B cell (primary cell): ENCODE results near the gene STK40. TPM values are rescaled to one million over a fixed set of nuclear protein-coding genes. Genes with fewer than 3 reads are reported as not detected.

Experiments
- ATAC-seq: fragments of 200-7000 bp; cut with Tn5 transposase; one replicate; pipeline ENCODE4 v1.10.0; 2021; ENCODE audit warnings: low read depth, mild to moderate bottlenecking, moderate number of reproducible peaks, moderate library complexity
- CTCF ChIA-PET: fragments of 350-600 bp; sonication (Branson Sonifier 250); formaldehyde crosslinking; loops from one replicate; lab custom pipeline; 2021; ENCODE audit warnings: antibody characterized with exemption, inconsistent platforms; lab: Charles Lee
- POLR2A ChIA-PET: fragments of 350-600 bp; sonication (Branson Sonifier 250); formaldehyde crosslinking; loops from one replicate; lab custom pipeline; 2021; ENCODE audit warnings: antibody characterized with exemption; lab: Charles Lee
- DNase-seq: peaks from one replicate; pipeline ENCODE4 v3.0.0; 2013
- H2AFZ ChIP-seq: 2 replicates; pipeline ENCODE4 v1.6.1; 2012; ENCODE audit warnings: mild to moderate bottlenecking, low read depth, low read length; ENCODE audit not compliant: insufficient read depth, poor library complexity, severe bottlenecking
- H3K27ac ChIP-seq, 2 donors: 1 replicate in 1 of 2; 2 replicates in 1 of 2; pipeline ENCODE4 v1.5.1; 2012 to 2013; ENCODE audit warnings: low read length in 2 of 2, mild to moderate bottlenecking in 2 of 2, moderate library complexity in 1 of 2
- H3K27me3 ChIP-seq, 4 experiments: fragments of 200-600 bp in 1 of 4; sonication (generic) in 1 of 4; replicated peaks in 1 of 4; 1 replicate in 2 of 4; 2 replicates in 2 of 4; pipeline versions ENCODE4 v1.6.1 to v1.7.0; 2013 to 2016; ENCODE audit warnings: low read length in 3 of 4, mild to moderate bottlenecking in 2 of 4, mixed read lengths in 1 of 4, moderate library complexity in 1 of 4; ENCODE audit not compliant: insufficient read depth in 4 of 4, control insufficient read depth in 3 of 4; ENCODE audit errors: control extremely low read depth in 1 of 4
- H3K36me3 ChIP-seq, 2 experiments: replicated peaks in 1 of 2; 1 replicate in 1 of 2; 2 replicates in 1 of 2; pipeline versions ENCODE4 v1.6.1 to v1.7.1; 2013; ENCODE audit warnings: low read length in 1 of 2; ENCODE audit not compliant: insufficient read depth in 2 of 2, control insufficient read depth in 1 of 2; ENCODE audit errors: control extremely low read depth in 1 of 2, extremely low read depth in 1 of 2
- H3K4me1 ChIP-seq, 2 donors: fragments of 200-600 bp in 1 of 2; sonication (generic) in 1 of 2; 1 replicate in 1 of 2; 2 replicates in 1 of 2; pipeline versions ENCODE4 v1.5.1 to v1.6.1; 2013 to 2017; ENCODE audit warnings: low read length in 2 of 2; ENCODE audit not compliant: control insufficient read depth in 2 of 2, insufficient read depth in 2 of 2
- H3K4me2 ChIP-seq: replicated peaks from 2 replicates; pipeline ENCODE3; 2012; ENCODE audit warnings: mild to moderate bottlenecking, low read depth, low read length; ENCODE audit not compliant: poor library complexity, severe bottlenecking
- H3K4me3 ChIP-seq, 5 experiments: fragments of 200-600 bp in 1 of 5; sonication (generic) in 1 of 5; 1 replicate in 3 of 5; 2 replicates in 2 of 5; pipeline versions ENCODE4 v1.5.1 to v1.7.0; 2011 to 2016; ENCODE audit warnings: low read length in 4 of 5, mild to moderate bottlenecking in 4 of 5, low read depth in 2 of 5, control low read depth in 1 of 5, moderate library complexity in 1 of 5; ENCODE audit not compliant: insufficient read depth in 1 of 5; ENCODE audit errors: control extremely low read depth in 1 of 5, extremely low read depth in 1 of 5
- H3K79me2 ChIP-seq: fragments of 200-600 bp; sonication (generic); one replicate; pipeline ENCODE4 v1.6.0; 2016; ENCODE audit warnings: low read length; ENCODE audit not compliant: control insufficient read depth, insufficient read depth
- H3K9ac ChIP-seq: fragments of 200-600 bp; sonication (generic); 2 replicates; pipeline ENCODE4 v1.6.1; 2017; ENCODE audit warnings: mild to moderate bottlenecking, low read length, moderate library complexity
- H3K9me3 ChIP-seq, 3 donors: one replicate each; pipeline versions ENCODE4 v1.6.1 to v1.7.1; 2013; ENCODE audit warnings: low read length in 2 of 3; ENCODE audit not compliant: control insufficient read depth in 2 of 3, insufficient read depth in 1 of 3; ENCODE audit errors: control extremely low read depth in 1 of 3
- H4K20me1 ChIP-seq: 2 replicates; pipeline ENCODE4 v1.6.0; 2012; ENCODE audit warnings: mild to moderate bottlenecking, low read length; ENCODE audit not compliant: insufficient read depth, control insufficient read depth, poor library complexity, severe bottlenecking
- H3K27ac Mint-ChIP-seq: one replicate; pipeline ENCODE4 v1.8.0; 2021; ENCODE audit warnings: mixed read lengths
- H3K27me3 Mint-ChIP-seq: one replicate; pipeline ENCODE4 v1.8.0; 2021; ENCODE audit warnings: mixed read lengths
- H3K4me1 Mint-ChIP-seq: one replicate; pipeline ENCODE4 v1.8.0; 2021; ENCODE audit warnings: mixed read lengths
- H3K4me3 Mint-ChIP-seq: one replicate; pipeline ENCODE4 v1.8.0; 2021; ENCODE audit warnings: mixed read lengths
- H3K9me3 Mint-ChIP-seq: one replicate; pipeline ENCODE4 v1.8.0; 2022; ENCODE audit warnings: mixed read lengths; ENCODE audit not compliant: insufficient read depth
- CTCF ChIP-seq: fragments of 200-600 bp; IDR thresholded peaks from one replicate; pipeline ENCODE4 v1.8.0; 2022; ENCODE audit warnings: antibody characterized with exemption, mild to moderate bottlenecking
- EZH2 ChIP-seq: IDR thresholded peaks from 2 replicates; pipeline ENCODE4 v1.6.1; 2012; ENCODE audit warnings: borderline replicate concordance, low read depth, mild to moderate bottlenecking, moderate library complexity, low read length; ENCODE audit not compliant: insufficient read depth, poor library complexity, severe bottlenecking
- WGBS: methylation state at CpG from one replicate; pipeline ENCODE4 v1.1.5; 2013; ENCODE audit warnings: missing lambda C conversion rate; ENCODE audit not compliant: insufficient coverage; 5-methylcytosine and 5-hydroxymethylcytosine counted together
- intact Hi-C: fragments of 100-400 bp; cut with micrococcal nuclease; formaldehyde crosslinking; loops from one replicate; pipeline ENCODE4 v1.10.0; 2022
- polyA plus RNA-seq: library from polyadenylated mRNA; depleted of rRNA; stranded (reverse); fragments of >200 nt; gene quantifications from 2 replicates; pipeline ENCODE4 v1.2.3, GENCODE V29; 2012
- total RNA-seq, 2 donors: library from RNA; stranded (reverse); fragments of 120-200 nt in 1 of 2; gene quantifications; 1 replicate in 1 of 2; 2 replicates in 1 of 2; pipeline versions ENCODE4 v1.2.3 to v1.2.4, GENCODE V29; 2013 to 2022

Gene STK40
- total and polyA plus RNA-seq, 2 donors (not counting 1 experiment from before 2014, with no cell fraction given) = 53.1 to 69.1 TPM

DNA sequence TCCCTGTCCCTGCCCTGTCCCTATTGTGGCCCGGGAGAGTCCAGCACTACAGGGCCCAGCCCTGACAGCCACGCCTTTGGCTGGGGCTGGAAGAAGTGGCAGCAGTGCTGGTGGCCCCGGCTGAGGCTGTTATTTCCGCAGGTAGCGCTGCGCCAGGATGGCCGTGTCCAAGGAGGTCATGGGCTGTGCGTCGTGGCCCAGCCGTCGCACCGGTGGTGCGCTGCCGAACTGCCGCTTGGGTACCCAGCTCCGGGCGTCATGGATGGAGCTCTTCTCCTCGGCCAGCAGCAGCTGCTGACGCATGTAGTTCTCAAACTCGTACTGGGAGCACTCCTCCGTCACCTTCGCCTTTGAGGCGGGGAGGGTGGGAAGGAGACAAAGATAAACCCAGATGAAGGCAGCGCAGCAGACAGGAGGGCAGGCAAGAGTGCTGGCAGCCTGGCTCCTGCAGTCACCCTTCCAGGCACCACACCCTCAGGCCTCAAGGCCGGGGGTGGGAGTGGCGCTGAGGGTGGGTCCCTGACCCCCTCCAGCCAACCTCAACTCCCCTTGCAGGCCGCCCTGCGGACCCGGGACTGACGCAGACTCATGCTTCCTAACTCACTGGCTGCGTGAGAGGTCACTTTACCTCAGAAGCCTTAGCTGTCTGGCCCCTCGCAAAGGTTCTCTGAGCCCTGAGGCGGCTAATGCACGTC is 44.0 kb downstream of the STK40 start:
- H3K4me3 ChIP-seq = no peak overlapping the region
- Mint-ChIP-seq H3K27ac (no peak overlapping the region), H3K9me3 (no peaks in the 10 kb centered on the region), H3K4me1 (peaks cover 10% of the 10 kb centered on the region), H3K27me3 (no peaks in the 10 kb centered on the region), H3K4me3 (no peak overlapping the region)
- H3K4me1 ChIP-seq = peaks cover 0 to 5% of the 10 kb centered on the region in 2 donors
- intact Hi-C loops = loop anchor here (1.0 to 2.0 kb wide), 2 partner anchors 27 to 79 kb away; no protein-coding TSS in a partner anchor
- no peaks in the 10 kb centered on the region for H3K9me3 ChIP-seq
- H3K79me2 ChIP-seq = no peaks in the 10 kb centered on the region
- no peaks in the 10 kb centered on the region for H3K27me3 ChIP-seq
- H3K9ac ChIP-seq = no peak overlapping the region
- H3K4me2 ChIP-seq = no peak overlapping the region
- no peak overlapping the region for H2AFZ ChIP-seq
- peaks cover 15% of the 10 kb centered on the region for H4K20me1 ChIP-seq
- POLR2A ChIA-PET = interaction anchor here (1.2 kb wide), 1 partner anchor 77 kb away, joined by 5 read pairs; no protein-coding TSS in a partner anchor
- peaks cover 0 to 59% of the 10 kb centered on the region in 2 experiments for H3K36me3 ChIP-seq
- no peak for DNase-seq
- ATAC-seq = no peak
- CTCF ChIA-PET = interaction anchor here (0.5 to 6.0 kb wide), 31 partner anchors 9 to 269 kb away, joined by 3 to 98 read pairs (median 5); partner anchors contain the start of genes EVA1B and TRAPPC3
- H3K27ac ChIP-seq = no peak overlapping the region
- TF ChIP-seq CTCF (no peak), EZH2 (no peak)
- WGBS = 97% methylated on average over 33 of the region's 34 CpGs

- Histone ChIP-seq H3K27me3 (no peaks in the 10 kb centered on the region), H3K4me2 (no peak overlapping the region), H2AFZ (no peak overlapping the region), H3K4me3 (no peak overlapping the region), H3K36me3 (peaks cover 0 to 43% of the 10 kb centered on the region in 2 experiments), H3K27ac (no peak overlapping the region), H3K9ac (no peak overlapping the region), H3K4me1 (peaks cover 0 to 5% of the 10 kb centered on the region in 2 donors), H4K20me1 (peaks cover 15% of the 10 kb centered on the region), H3K79me2 (no peaks in the 10 kb centered on the region), H3K9me3 (no peaks in the 10 kb centered on the region)
- TF ChIP-seq CTCF = no peak
- no peak for TF ChIP-seq EZH2
- POLR2A ChIA-PET = no interaction called here
- Mint-ChIP-seq H3K9me3 (no peaks in the 10 kb centered on the region), H3K27me3 (no peaks in the 10 kb centered on the region), H3K27ac (no peak overlapping the region), H3K4me1 (peaks cover 10% of the 10 kb centered on the region), H3K4me3 (no peak overlapping the region)
- CTCF ChIA-PET = interaction anchor here (6.0 kb wide), 1 partner anchor 79 kb away, joined by 98 read pairs; no protein-coding TSS in a partner anchor
- no peak for DNase-seq
- ATAC-seq = no peak
- intact Hi-C loops = no loop called here
- WGBS = 94% methylated on average over 6 of the region's 9 CpGs
Observed at GRCh38 chr1:36339615-36340014, 46.1 kb downstream of the STK40 start.
